ENCODE measurements around the gene ANKAR.

DNA sequence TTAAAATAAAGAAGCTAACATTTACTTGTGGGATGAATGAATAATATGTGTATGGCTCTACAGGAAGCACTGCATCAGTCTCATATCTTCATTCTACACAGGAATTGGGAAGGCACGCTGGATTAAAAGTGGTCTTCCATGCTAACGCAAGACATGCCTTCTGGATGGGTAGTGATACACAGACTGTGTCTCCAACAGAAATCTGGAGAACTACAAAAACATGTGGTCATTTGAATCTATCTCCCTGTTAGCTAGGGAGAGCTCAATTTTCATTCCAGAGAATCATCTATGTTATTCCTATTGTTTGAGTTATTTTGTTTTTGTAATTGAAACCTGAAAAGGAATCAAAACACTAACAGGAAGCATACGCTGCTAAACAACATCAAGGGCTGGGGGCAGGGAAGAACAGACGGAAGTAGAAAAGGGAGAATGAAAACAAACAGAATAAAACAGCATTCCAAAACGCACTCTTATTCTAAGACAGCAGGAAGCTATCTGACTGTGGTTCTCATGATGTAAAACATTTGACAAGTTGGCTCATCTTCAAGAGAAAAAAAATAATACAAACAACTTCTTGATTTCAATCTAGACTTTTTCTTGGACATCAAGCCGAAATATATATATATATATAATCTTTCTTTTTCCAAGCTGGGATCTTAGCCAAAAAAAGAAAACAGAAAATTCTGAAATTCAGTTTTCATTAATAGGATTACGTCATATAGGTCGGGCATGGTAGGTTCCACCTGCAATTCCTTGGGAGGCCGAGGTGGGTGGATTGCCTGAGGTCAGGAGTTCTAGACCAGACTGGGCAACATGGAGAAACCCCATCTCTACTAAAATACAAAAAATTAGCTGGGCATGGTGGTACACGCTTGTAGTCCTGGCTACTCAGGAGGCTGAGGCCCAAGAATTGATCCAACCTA, 44.7 kb upstream of the ANKAR start:
- TF ChIP-seq, protein P1, sequence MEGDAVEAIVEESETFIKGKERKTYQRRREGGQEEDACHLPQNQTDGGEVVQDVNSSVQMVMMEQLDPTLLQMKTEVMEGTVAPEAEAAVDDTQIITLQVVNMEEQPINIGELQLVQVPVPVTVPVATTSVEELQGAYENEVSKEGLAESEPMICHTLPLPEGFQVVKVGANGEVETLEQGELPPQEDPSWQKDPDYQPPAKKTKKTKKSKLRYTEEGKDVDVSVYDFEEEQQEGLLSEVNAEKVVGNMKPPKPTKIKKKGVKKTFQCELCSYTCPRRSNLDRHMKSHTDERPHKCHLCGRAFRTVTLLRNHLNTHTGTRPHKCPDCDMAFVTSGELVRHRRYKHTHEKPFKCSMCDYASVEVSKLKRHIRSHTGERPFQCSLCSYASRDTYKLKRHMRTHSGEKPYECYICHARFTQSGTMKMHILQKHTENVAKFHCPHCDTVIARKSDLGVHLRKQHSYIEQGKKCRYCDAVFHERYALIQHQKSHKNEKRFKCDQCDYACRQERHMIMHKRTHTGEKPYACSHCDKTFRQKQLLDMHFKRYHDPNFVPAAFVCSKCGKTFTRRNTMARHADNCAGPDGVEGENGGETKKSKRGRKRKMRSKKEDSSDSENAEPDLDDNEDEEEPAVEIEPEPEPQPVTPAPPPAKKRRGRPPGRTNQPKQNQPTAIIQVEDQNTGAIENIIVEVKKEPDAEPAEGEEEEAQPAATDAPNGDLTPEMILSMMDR (IDR thresholded peaks at IDR 0.05; ENCODE audit: low read depth, low read length, poor library complexity, severe bottlenecking), result no peak
- TF ChIP-seq EZH2phosphoT487 (IDR thresholded peaks at IDR 0.05; ENCODE audit: borderline replicate concordance, low read length), result no peak

Data from DOHH2 (cell line).